ENCODE measurements around the gene PCDHB4.
"Not testable (repeated sequence)": the region's sequence is repeated elsewhere in the genome, so short reads cannot be mapped to it uniquely, and the experiment has no call there.

The PCDHB4 gene

DNA sequence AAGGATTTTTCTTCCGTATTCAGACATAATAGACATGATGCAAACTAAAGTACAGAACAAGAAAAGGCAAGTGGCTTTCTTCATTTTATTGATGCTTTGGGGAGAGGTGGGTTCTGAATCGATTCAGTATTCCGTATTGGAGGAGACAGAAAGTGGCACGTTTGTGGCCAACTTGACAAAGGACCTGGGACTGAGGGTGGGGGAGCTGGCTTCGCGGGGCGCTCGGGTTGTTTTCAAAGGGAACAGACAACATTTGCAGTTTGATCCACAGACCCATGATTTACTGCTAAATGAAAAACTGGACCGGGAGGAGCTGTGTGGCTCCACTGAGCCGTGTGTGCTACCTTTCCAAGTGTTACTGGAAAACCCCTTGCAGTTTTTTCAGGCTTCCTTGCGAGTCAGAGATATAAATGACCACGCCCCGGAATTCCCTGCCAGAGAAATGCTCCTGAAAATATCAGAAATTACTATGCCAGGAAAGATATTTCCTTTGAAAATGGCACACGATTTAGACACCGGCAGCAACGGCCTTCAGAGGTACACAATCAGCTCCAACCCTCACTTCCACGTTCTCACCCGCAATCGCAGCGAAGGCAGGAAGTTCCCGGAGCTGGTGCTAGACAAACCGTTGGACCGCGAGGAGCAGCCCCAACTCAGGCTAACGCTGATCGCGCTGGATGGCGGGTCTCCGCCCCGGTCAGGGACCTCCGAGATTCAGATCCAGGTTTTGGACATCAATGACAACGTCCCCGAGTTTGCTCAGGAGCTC is 28.8 kb downstream of the PCDHB4 start:
- DNase-seq (ENCODE audit: low read depth): no peak

DNA sequence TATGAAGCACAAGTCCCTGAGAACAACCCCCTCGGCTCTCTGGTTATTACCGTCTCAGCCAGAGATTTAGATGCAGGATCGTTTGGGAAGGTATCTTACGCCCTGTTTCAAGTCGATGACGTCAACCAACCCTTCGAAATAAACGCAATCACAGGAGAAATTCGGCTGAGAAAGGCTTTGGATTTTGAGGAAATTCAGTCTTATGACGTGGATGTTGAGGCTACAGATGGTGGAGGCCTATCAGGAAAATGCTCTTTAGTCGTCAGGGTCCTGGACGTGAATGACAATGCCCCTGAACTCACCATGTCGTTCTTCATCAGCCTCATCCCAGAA is 29.3 kb downstream of the PCDHB4 start:
- no peak for DNase-seq (ENCODE audit: low read depth)

DNA sequence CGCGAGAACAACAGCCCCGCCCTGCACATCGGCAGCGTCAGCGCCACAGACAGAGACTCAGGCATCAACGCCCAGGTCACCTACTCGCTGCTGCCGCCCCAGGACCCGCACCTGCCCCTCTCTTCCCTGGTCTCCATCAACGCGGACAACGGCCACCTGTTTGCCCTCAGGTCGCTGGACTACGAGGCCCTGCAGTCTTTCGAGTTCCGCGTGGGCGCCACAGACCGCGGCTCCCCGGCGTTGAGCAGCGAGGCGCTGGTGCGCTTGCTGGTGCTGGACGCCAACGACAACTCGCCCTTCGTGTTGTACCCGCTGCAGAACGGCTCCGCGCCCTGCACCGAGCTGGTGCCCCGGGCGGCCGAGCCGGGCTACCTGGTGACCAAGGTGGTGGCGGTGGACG is 30.0 kb downstream of the PCDHB4 start:
- DNase-seq (ENCODE audit: low read depth): not testable (repeated sequence)

DNA sequence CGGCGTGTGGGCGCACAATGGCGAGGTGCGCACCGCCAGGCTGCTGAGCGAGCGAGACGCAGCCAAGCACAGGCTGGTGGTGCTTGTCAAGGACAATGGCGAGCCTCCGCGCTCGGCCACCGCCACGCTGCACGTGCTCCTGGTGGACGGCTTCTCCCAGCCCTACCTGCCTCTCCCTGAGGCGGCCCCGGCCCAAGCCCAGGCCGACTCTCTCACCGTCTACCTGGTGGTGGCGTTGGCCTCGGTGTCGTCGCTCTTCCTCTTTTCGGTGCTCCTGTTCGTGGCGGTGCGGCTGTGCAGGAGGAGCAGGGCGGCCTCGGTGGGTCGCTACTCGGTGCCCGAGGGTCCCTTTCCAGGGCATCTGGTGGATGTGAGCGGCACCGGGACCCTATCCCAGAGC is 30.5 kb downstream of the PCDHB4 start:
- not testable (repeated sequence) for DNase-seq (ENCODE audit: low read depth)

DNA sequence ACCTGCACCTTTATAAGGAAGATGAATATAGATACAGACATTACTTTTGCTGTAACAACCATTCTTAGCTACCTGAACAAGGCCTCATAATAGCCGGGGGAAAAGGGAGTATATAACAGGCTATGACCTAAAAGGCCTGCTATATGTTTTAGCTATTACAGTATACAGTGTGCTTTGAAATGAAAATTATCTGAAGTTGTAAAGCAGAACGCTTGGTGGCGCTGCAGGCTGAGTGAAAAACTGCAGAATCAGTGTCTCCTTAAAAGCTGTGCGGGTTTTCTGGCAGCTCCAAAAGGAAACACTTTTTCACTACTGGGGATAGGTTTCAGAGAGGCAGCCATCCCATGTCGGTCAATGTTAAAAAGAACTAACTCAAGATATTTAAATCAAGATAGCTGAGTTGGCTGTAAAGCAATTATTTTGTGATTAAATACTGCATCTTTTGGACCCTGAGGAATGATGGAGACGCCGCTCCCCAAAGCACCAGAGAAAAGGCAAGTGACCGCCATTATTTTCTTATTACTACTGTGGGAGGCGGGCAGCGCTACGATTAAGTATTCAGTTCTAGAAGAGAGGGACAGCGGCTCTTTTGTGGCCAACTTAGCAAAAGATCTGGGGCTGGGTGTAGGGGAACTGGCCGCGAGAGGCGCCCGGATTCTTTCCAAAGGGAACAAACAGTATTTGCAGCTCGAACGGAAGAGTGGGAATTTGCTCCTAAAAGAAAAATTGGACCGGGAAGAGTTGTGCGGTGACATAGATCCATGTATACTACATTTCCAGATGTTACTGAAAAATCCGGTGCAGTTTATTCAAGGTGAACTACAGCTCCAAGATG is 34.1 kb downstream of the PCDHB4 start:
- DNase-seq (ENCODE audit: low read depth): no peak

DNA sequence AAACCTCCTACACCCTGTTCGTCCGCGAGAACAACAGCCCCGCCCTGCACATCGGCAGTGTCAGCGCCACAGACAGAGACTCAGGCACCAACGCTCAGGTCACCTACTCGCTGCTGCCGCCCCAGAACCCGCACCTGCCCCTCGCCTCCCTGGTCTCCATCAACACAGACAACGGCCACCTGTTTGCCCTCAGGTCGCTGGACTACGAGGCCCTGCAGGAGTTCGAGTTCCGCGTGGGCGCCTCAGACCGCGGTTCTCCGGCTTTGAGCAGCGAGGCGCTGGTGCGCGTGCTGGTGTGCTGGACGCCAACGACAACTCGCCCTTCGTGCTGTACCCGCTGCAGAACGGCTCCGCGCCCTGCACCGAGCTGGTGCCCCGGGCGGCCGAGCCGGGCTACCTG is 35.7 kb downstream of the PCDHB4 start:
- not testable (repeated sequence) for DNase-seq (ENCODE audit: low read depth)

DNA sequence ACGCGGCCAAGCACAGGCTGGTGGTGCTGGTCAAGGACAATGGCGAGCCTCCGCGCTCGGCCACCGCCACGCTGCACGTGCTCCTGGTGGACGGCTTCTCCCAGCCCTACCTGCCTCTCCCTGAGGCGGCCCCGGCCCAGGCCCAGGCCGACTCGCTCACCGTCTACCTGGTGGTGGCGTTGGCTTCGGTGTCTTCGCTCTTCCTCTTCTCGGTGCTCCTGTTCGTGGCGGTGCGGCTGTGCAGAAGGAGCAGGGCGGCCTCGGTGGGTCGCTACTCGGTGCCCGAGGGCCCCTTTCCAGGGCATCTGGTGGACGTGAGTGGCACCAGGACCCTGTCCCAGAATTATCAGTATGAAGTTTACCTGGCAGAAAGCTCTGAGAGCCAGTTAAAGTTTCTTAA is 36.3 kb downstream of the PCDHB4 start:
- not testable (repeated sequence) for DNase-seq (ENCODE audit: low read depth)

DNA sequence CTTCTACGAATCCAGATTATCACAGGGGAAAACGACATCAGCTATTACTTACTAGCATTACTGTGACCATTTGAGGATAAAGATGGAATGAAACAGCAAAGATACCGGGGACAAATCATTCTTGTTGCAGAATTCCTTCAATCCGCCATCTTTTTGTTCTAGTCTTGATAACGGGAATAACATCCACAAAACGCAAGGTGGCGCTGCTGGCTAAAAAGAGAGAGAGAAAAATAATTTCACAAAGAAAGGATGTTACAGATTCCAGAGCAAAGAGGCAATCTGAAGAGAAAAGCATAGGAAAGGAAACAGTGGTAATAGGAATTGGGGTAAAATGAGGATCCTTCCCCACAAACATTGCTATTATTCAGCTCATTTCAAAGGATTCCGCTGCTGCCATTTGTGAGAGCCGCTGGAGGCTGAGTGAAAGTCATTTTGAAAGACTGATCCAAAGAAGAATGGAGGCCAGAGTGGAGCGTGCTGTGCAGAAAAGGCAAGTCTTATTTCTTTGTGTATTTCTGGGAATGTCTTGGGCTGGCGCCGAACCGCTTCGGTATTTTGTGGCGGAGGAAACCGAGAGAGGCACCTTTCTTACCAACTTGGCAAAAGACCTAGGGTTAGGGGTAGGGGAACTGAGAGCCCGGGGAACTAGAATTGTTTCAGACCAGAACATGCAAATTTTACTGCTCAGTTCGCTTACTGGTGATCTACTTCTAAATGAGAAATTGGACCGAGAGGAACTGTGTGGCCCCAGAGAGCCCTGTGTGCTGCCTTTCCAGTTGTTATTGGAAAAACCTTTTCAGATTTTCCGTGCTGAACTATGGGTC is 51.0 kb downstream of the PCDHB4 start, which contains the start of gene PCDHB7:
PCDHB7 (plus strand) TSS at position 264 of the 824 bp plus-strand sequence; CDS start at position 456, 192 bp downstream.
- DNase-seq (ENCODE audit: low read depth): no peak

DNA sequence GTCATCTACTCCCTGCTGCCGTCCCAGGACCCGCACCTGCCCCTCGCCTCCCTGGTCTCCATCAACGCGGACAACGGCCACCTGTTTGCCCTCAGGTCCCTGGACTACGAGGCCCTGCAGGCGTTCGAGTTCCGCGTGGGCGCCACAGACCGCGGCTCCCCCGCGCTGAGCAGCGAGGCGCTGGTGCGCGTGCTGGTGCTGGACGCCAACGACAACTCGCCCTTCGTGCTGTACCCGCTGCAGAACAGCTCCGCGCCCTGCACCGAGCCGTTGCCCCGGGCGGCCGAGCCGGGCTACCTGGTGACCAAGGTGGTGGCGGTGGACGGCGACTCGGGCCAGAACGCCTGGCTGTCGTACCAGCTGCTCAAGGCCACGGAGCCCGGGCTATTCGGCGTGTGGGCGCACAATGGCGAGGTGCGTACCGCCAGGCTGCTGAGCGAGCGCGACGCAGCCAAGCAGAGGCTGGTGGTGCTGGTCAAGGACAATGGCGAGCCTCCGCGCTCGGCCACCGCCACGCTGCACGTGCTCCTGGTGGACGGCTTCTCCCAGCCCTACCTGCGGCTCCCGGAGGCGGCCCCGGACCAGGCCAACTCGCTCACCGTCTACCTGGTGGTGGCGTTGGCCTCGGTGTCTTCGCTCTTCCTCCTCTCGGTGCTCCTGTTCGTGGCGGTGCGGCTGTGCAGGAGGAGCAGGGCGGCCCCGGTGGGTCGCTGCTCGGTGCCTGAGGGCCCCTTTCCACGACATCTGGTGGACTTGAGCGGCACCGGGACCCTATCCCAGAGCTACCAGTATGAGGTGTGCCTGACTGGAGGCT is 52.9 kb downstream of the PCDHB4 start:
- DNase-seq (ENCODE audit: low read depth): not testable (repeated sequence)
